Measurements from ENCODE around the gene WASHC3.

Gene WASHC3

GRCh38 chr12:101966496-101966895 is 95.3 kb downstream of the WASHC3 start:
- no peak for DNase-seq

- DNase-seq: no peak
These were observed 98.1 kb downstream of the WASHC3 start for GRCh38 chr12:101963697-101964096.
